RPMI8226 (cell line): Measurements from ENCODE around the gene TNFAIP2.

ENCODE experiments used
- DNase-seq: peaks from one replicate; pipeline ENCODE4 v3.0.0-alpha.2; 2015

Gene TNFAIP2

GRCh38 chr14:103123634-103124500 lies 606 bp downstream of the TNFAIP2 start:
- DNase-seq, result no peak

- DNase-seq, result no peak
These were observed 1.3 kb downstream of the TNFAIP2 start for GRCh38 chr14:103124501-103125001.

- no peak for DNase-seq
These were observed 2.1 kb downstream of the TNFAIP2 start for GRCh38 chr14:103125098-103126070.

GRCh38 chr14:103126088-103126872 lies 3.0 kb downstream of the TNFAIP2 start:
- no peak for DNase-seq

- DNase-seq, result no peak
These were observed 3.6 kb downstream of the TNFAIP2 start for GRCh38 chr14:103126873-103127304.

- DNase-seq, result no peak
These were observed 4.1 kb downstream of the TNFAIP2 start for GRCh38 chr14:103127356-103127755.

- DNase-seq, result no peak
These were observed 4.8 kb downstream of the TNFAIP2 start for GRCh38 chr14:103127861-103128598.

- DNase-seq, result no peak
These were observed 5.5 kb downstream of the TNFAIP2 start for GRCh38 chr14:103128631-103129300.

GRCh38 chr14:103129301-103130016 lies 6.2 kb downstream of the TNFAIP2 start:
- DNase-seq, result no peak

- no peak for DNase-seq
These were observed 6.9 kb downstream of the TNFAIP2 start for GRCh38 chr14:103130017-103130764.

GRCh38 chr14:103130965-103131364 lies 7.7 kb downstream of the TNFAIP2 start:
- no peak for DNase-seq

GRCh38 chr14:103131580-103131979 lies 8.3 kb downstream of the TNFAIP2 start:
- no peak for DNase-seq

- no peak for DNase-seq
These were observed 9.3 kb downstream of the TNFAIP2 start for GRCh38 chr14:103132381-103133209.

- no peak for DNase-seq
These were observed 10.2 kb downstream of the TNFAIP2 start for GRCh38 chr14:103133210-103134140.

- DNase-seq, result no peak
These were observed 11.1 kb downstream of the TNFAIP2 start for GRCh38 chr14:103134405-103134804.

- no peak for DNase-seq
These were observed 11.7 kb downstream of the TNFAIP2 start for GRCh38 chr14:103134919-103135318.
